Neural progenitor cell (in vitro differentiated cells): ENCODE measurements around the gene TADA2A.

Source experiments
- EZH2 ChIP-seq: fragments of 200-600 bp; sonication (generic); IDR thresholded peaks from 2 replicates; pipeline ENCODE4 v1.6.1; 2017; ENCODE audit warnings: antibody characterized with exemption, mild to moderate bottlenecking, moderate library complexity
- EZH2phosphoT487 ChIP-seq: fragments of 200-600 bp; sonication (generic); IDR thresholded peaks from 2 replicates; pipeline ENCODE4 v1.6.1; 2017; ENCODE audit warnings: antibody characterized with exemption
- TF ChIP-seq, protein P1 (sequence below): fragments of 200-600 bp; sonication (generic); IDR thresholded peaks from 2 replicates; pipeline ENCODE4 v1.5.1; 2017; ENCODE audit warnings: antibody characterized with exemption, mild to moderate bottlenecking

DNA sequence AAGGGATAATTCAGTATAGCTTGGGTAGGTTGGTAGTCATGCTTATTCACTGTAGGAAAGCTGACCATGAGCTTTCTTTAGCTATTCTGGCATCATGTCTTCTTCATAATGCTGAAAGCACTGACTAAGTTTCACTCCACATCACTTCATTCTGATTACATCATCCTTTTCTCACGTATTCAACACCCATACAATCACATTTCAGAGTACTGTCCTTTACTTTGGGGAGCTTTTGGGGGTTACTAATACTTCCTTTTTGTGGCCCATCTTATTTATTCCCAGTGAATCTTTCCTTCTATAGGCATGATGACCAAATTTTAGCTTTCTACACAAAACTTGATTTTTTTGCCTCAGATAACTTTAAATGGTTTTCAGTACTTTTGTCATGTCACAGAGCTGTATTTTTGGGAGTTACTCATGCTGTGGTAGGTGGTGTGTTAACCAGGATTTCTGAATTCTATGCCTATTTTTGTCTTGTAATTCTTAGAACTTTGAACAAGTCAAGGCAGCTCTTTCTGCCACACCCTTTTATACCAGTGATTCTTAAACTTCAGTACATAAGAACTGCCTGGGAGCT lies 23.5 kb downstream of the TADA2A start:
- TF ChIP-seq, protein P1, sequence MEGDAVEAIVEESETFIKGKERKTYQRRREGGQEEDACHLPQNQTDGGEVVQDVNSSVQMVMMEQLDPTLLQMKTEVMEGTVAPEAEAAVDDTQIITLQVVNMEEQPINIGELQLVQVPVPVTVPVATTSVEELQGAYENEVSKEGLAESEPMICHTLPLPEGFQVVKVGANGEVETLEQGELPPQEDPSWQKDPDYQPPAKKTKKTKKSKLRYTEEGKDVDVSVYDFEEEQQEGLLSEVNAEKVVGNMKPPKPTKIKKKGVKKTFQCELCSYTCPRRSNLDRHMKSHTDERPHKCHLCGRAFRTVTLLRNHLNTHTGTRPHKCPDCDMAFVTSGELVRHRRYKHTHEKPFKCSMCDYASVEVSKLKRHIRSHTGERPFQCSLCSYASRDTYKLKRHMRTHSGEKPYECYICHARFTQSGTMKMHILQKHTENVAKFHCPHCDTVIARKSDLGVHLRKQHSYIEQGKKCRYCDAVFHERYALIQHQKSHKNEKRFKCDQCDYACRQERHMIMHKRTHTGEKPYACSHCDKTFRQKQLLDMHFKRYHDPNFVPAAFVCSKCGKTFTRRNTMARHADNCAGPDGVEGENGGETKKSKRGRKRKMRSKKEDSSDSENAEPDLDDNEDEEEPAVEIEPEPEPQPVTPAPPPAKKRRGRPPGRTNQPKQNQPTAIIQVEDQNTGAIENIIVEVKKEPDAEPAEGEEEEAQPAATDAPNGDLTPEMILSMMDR = no peak
- TF ChIP-seq EZH2 (no peak), EZH2phosphoT487 (no peak)
